GM10266 (cell line): Measurements from ENCODE around the gene BTBD9.

Source experiments
- DNase-seq: peaks from one replicate; pipeline ENCODE4 v3.0.0; 2012; ENCODE audit errors: extremely low spot score
- CTCF ChIP-seq: IDR thresholded peaks from 2 replicates; pipeline ENCODE4 v1.5.1; 2012; ENCODE audit warnings: mild to moderate bottlenecking, low read depth; ENCODE audit not compliant: control insufficient read depth, insufficient read depth; ENCODE audit errors: missing control alignments

The BTBD9 gene

DNA sequence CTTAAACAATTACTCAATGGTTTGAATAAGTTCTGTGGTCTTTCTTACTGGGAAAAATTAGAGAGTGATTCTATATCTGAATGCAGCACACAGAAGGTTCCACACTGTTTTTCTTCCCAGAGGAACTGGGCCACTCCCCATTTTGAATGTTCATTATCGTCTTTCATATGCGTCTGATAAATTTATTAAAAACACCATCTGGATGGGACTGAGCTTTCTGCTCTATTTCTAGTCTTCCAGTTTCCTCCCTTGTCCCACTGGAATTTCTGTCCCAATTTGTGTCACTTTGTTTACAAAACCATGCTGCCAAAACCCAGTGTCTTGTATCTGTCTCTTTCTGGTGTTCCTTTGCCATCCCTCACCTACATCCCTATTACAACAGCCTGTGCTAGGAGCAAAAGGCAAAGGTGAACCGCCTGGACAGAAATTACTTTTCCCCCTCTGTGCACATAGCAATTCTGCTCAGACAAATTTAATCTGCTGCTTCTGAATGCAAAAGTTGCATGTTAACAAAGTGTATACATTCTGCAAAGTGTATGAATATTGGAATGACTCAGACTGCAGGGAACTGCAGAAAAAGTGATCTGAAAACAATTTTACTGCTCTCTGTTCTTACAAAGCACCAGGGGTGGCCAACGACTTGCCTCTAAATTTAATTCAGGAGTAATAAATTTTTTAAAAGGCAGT lies 333.6 kb downstream of the BTBD9 start:
- no peak for TF ChIP-seq CTCF
- peak; percentile 51 for DNase-seq

DNA sequence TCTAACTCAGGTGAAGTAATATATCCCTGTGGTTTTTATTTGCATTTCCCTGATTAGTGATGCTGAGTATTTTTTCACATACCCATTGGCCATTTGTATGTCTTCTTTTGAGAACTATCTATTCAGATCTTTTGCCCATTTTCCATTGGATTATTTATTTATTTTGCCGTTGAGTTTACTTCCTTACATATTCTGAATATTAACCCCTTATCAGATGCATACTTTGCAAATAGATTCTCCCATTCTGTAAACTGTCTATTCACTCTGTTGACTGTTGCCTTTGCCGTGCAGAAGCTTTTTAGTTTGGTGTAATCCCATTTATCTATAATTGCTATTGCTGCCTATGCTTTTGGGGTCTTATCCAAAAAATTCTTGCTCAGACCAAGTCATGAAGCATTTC lies 336.9 kb downstream of the BTBD9 start:
- TF ChIP-seq CTCF = no peak
- no peak for DNase-seq

- DNase-seq = no peak
- no peak for TF ChIP-seq CTCF
These were observed 337.6 kb downstream of the BTBD9 start for GRCh38 chr6:38302081-38302480.

DNA sequence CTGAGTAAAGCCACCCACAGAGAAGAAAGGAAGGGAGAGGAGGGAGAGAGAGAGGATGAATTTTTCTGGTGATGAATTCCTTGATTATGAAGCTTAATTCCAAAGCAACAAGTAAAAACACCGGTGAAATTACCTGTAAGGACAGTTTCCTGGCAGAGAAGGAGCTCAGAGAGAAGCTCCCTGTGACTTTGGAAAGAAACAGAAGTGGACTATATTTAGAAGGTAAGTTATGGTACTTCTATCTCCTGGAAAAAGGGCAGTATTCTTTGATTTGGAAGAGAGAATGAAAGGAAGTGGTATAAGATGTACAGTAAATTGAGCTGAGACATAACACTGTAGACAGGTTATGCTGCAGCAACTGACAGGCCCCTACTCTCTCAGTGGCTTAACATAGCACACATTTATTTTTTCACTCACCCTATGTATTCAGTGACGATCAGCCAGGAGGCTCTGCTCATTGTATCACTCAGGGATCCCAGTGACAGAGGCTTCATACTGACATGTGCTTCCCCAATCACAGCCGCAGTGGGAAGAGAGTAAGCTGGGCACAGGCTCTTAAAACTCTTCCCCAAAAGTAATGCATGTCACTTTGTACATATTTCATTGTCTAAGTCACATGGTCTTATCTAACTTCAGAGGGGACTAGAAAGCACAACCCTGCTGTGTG lies 349.5 kb downstream of the BTBD9 start:
- no peak for TF ChIP-seq CTCF

GRCh38 chr6:38287487-38287886 lies 352.2 kb downstream of the BTBD9 start:
- no peak for DNase-seq
- TF ChIP-seq CTCF = no peak

More for the DNA sequence above, 349.5 kb downstream of the BTBD9 start:
- no peak for DNase-seq

GRCh38 chr6:38284802-38285394 lies 354.8 kb downstream of the BTBD9 start:
- no peak for TF ChIP-seq CTCF
- no peak for DNase-seq
